Stimulated activated CD8-positive, alpha-beta memory T cell treated with anti-CD3 and anti-CD28 coated beads, Interleukin-2, amount 100 ng/mL, for 48 hours (primary cell): Measurements from ENCODE around the gene CARD14.
"Not testable (repeated sequence)": the region's sequence is repeated elsewhere in the genome, so short reads cannot be mapped to it uniquely, and the experiment has no call there.

Experiments
- DNase-seq, 2 donors: peaks; one replicate each; pipeline ENCODE4 v3.0.0-alpha.2; 2020; ENCODE audit warnings: low read depth in 2 of 2

CARD14 gene

GRCh38 chr17:80248894-80249710, 79.3 kb downstream of the CARD14 start:
- no peak for DNase-seq

GRCh38 chr17:80251966-80252365, 82.1 kb downstream of the CARD14 start:
- DNase-seq, result no peak

- peak; percentile 83 to 85 for DNase-seq
These were observed 83.0 kb downstream of the CARD14 start for GRCh38 chr17:80252871-80253270.

- no peak for DNase-seq
These were observed 84.0 kb downstream of the CARD14 start for GRCh38 chr17:80253631-80254395.

GRCh38 chr17:80254396-80255251, 84.8 kb downstream of the CARD14 start:
- DNase-seq, result no peak

- DNase-seq, result no peak
These were observed 86.2 kb downstream of the CARD14 start for GRCh38 chr17:80256034-80256350.

- DNase-seq, result no peak
These were observed 87.9 kb downstream of the CARD14 start for GRCh38 chr17:80257716-80258213.

- DNase-seq, result not testable (repeated sequence)
These were observed 88.5 kb downstream of the CARD14 start for GRCh38 chr17:80258296-80258695.
